SK-N-SH treated with all-trans-retinoic acid at 6 μM for 48 hours (cell line): ENCODE measurements around the gene TNFRSF8.

Experiments
- CREB5 ChIP-seq: fragments of 250-450 bp; sonication (Bioruptor Pico); IDR thresholded peaks from 2 replicates; pipeline ENCODE4 v1.5.1; 2020; ENCODE audit warnings: low read depth, mild to moderate bottlenecking, moderate library complexity
- CSDC2 ChIP-seq: fragments of 250-450 bp; sonication (Bioruptor Pico); IDR thresholded peaks from 2 replicates; pipeline ENCODE4 v1.5.0; 2020; ENCODE audit warnings: mild to moderate bottlenecking, moderate library complexity
- ISL1 ChIP-seq: fragments of 250-450 bp; sonication (Bioruptor Pico); IDR thresholded peaks from 2 replicates; pipeline ENCODE4 v2.1.2; 2022; ENCODE audit warnings: mild to moderate bottlenecking, moderate library complexity
- PATZ1 ChIP-seq: fragments of 250-450 bp; sonication (Bioruptor Pico); IDR thresholded peaks from 2 replicates; pipeline ENCODE4 v1.8.0; 2020; ENCODE audit warnings: mild to moderate bottlenecking, moderate library complexity, borderline replicate concordance
- POU6F1 ChIP-seq: fragments of 250-450 bp; sonication (Bioruptor Pico); IDR thresholded peaks from 2 replicates; pipeline ENCODE4 v1.8.0; 2021; ENCODE audit warnings: low read depth, mild to moderate bottlenecking, moderate library complexity, borderline replicate concordance
- PPARA ChIP-seq: fragments of 250-450 bp; sonication (Bioruptor Pico); IDR thresholded peaks from 2 replicates; pipeline ENCODE4 v1.5.0; 2020; ENCODE audit warnings: mild to moderate bottlenecking, borderline replicate concordance
- SNAI2 ChIP-seq: fragments of 250-450 bp; sonication (Bioruptor Pico); IDR thresholded peaks from 2 replicates; pipeline ENCODE4 v1.5.0; 2020; ENCODE audit warnings: mild to moderate bottlenecking, moderate library complexity
- ZFP3 ChIP-seq: fragments of 250-450 bp; sonication (Bioruptor Pico); IDR thresholded peaks from 2 replicates; pipeline ENCODE4 v1.5.0; 2020; ENCODE audit warnings: mild to moderate bottlenecking, moderate library complexity
- ZNF565 ChIP-seq: fragments of 450-650 bp; formaldehyde crosslinking; conservative IDR thresholded peaks from 2 replicates; pipeline ENCODE4 v1.5.0; 2020; ENCODE audit warnings: low read depth, mild to moderate bottlenecking, moderate library complexity
- ZNF70 ChIP-seq: fragments of 450-650 bp; formaldehyde crosslinking; IDR thresholded peaks from 2 replicates; pipeline ENCODE4 v1.5.0; 2020; ENCODE audit warnings: mild to moderate bottlenecking, moderate library complexity
- ZNF8 ChIP-seq: fragments of 450-650 bp; formaldehyde crosslinking; IDR thresholded peaks from 2 replicates; pipeline ENCODE4 v1.5.0; 2020; ENCODE audit warnings: mild to moderate bottlenecking, moderate library complexity

GRCh38 chr1:12148958-12149790 is 86.1 kb downstream of the TNFRSF8 start:
- TF ChIP-seq ZNF8 (CRISPR knock-in tag) (no peak), CREB5 (CRISPR knock-in tag) (no peak), ZNF70 (CRISPR knock-in tag) (no peak), CSDC2 (no peak), ISL1 (CRISPR knock-in tag) (no peak), ZFP3 (CRISPR knock-in tag) (no peak), PATZ1 (CRISPR knock-in tag) (no peak), POU6F1 (CRISPR knock-in tag) (no peak), SNAI2 (CRISPR knock-in tag) (no peak), ZNF565 (CRISPR knock-in tag) (no peak), PPARA (CRISPR knock-in tag) (no peak)
